H9 (cell line): ENCODE results near the gene ZNF444. TPM values are rescaled to one million over a fixed set of nuclear protein-coding genes. Genes with fewer than 3 reads are reported as not detected.

Source experiments
- DNase-seq: peaks from one replicate; pipeline ENCODE4 v3.0.0-alpha.2; 2017
- H2AFZ ChIP-seq: one replicate; pipeline ENCODE4 v1.6.1; 2013; ENCODE audit warnings: mild to moderate bottlenecking, low read length, control low read depth, moderate library complexity
- H2AK5ac ChIP-seq: 2 replicates; pipeline ENCODE4 v1.6.1; 2013; ENCODE audit warnings: low read length, control low read depth, mixed read lengths; ENCODE audit not compliant: insufficient read length
- H2BK120ac ChIP-seq: one replicate; pipeline ENCODE4 v1.6.1; 2013; ENCODE audit warnings: low read depth, mild to moderate bottlenecking, low read length, control low read depth, inconsistent platforms; ENCODE audit not compliant: poor library complexity, severe bottlenecking
- H2BK12ac ChIP-seq: 2 replicates; pipeline ENCODE4 v1.6.1; 2013; ENCODE audit warnings: low read length, control low read depth, mixed read lengths, low read depth; ENCODE audit not compliant: insufficient read length
- H2BK15ac ChIP-seq: 2 replicates; pipeline ENCODE4 v1.6.1; 2013; ENCODE audit warnings: low read depth, low read length, control low read depth
- H2BK20ac ChIP-seq: one replicate; pipeline ENCODE4 v1.6.1; 2013; ENCODE audit warnings: low read depth, mild to moderate bottlenecking, low read length, control low read depth, inconsistent platforms; ENCODE audit not compliant: poor library complexity, severe bottlenecking
- H2BK5ac ChIP-seq: 2 replicates; pipeline ENCODE4 v1.6.1; 2013; ENCODE audit warnings: low read length, control low read depth, mixed read lengths; ENCODE audit not compliant: insufficient read length
- H3K14ac ChIP-seq: 2 replicates; pipeline ENCODE4 v1.6.1; 2013; ENCODE audit warnings: low read length, control low read depth; ENCODE audit not compliant: insufficient read depth
- H3K18ac ChIP-seq: 2 replicates; pipeline ENCODE4 v1.6.1; 2013; ENCODE audit warnings: low read depth, mild to moderate bottlenecking, mixed read lengths, low read length, control low read depth; ENCODE audit not compliant: insufficient read length
- H3K23ac ChIP-seq: 2 replicates; pipeline ENCODE4 v1.6.1; 2013; ENCODE audit warnings: low read length, control low read depth, mixed read lengths, low read depth; ENCODE audit not compliant: insufficient read length
- H3K23me2 ChIP-seq: 2 replicates; pipeline ENCODE4 v1.6.1; 2013; ENCODE audit warnings: low read depth, mild to moderate bottlenecking, mixed read lengths, low read length, control low read depth; ENCODE audit not compliant: insufficient read length, poor library complexity, severe bottlenecking
- H3K27ac ChIP-seq: 2 replicates; pipeline ENCODE4 v1.5.1; 2013; ENCODE audit warnings: low read length, control low read depth, mixed read lengths, low read depth; ENCODE audit not compliant: insufficient read length
- H3K27me3 ChIP-seq: 2 replicates; pipeline ENCODE4 v1.6.1; 2013; ENCODE audit warnings: low read length, control low read depth, inconsistent platforms; ENCODE audit not compliant: insufficient read depth
- H3K4ac ChIP-seq: 2 replicates; pipeline ENCODE4 v1.6.1; 2013; ENCODE audit warnings: low read depth, mild to moderate bottlenecking, control low read depth, inconsistent platforms, low read length, moderate library complexity
- H3K4me1 ChIP-seq: 2 replicates; pipeline ENCODE4 v1.6.1; 2013; ENCODE audit warnings: low read length, control low read depth, inconsistent platforms; ENCODE audit not compliant: insufficient read depth
- H3K4me2 ChIP-seq: 2 replicates; pipeline ENCODE4 v1.6.1; 2013; ENCODE audit warnings: low read length, control low read depth, mixed read lengths; ENCODE audit not compliant: insufficient read length, insufficient read depth
- H3K56ac ChIP-seq: 2 replicates; pipeline ENCODE4 v1.6.1; 2013; ENCODE audit warnings: low read depth, mild to moderate bottlenecking, mixed read lengths, low read length, control low read depth; ENCODE audit not compliant: insufficient read length
- H3K79me1 ChIP-seq: 2 replicates; pipeline ENCODE4 v1.6.1; 2013; ENCODE audit warnings: low read depth, mild to moderate bottlenecking, moderate library complexity, low read length, control low read depth, inconsistent platforms; ENCODE audit not compliant: insufficient read depth, poor library complexity, severe bottlenecking
- H3K79me2 ChIP-seq: 2 replicates; pipeline ENCODE4 v1.6.1; 2013; ENCODE audit warnings: low read length, control low read depth, inconsistent platforms; ENCODE audit not compliant: insufficient read depth
- H3K9ac ChIP-seq: 2 replicates; pipeline ENCODE4 v1.6.1; 2013; ENCODE audit warnings: low read length, control low read depth, mixed read lengths; ENCODE audit not compliant: insufficient read length; ENCODE audit errors: extremely low read depth
- H3K9me3 ChIP-seq: one replicate; pipeline ENCODE4 v1.6.1; 2013; ENCODE audit warnings: low read depth, low read length, inconsistent platforms; ENCODE audit not compliant: control insufficient read depth
- H3T11ph ChIP-seq: one replicate; pipeline ENCODE4 v1.6.1; 2013; ENCODE audit warnings: mild to moderate bottlenecking, low read length, control low read depth, inconsistent platforms
- H4K20me1 ChIP-seq: one replicate; pipeline ENCODE4 v1.6.1; 2013; ENCODE audit not compliant: control insufficient read depth, insufficient read length, insufficient read depth
- H4K5ac ChIP-seq: 2 replicates; pipeline ENCODE4 v1.6.1; 2013; ENCODE audit warnings: low read depth, mild to moderate bottlenecking, mixed read lengths, low read length, control low read depth; ENCODE audit not compliant: insufficient read length
- H4K8ac ChIP-seq: replicated peaks from 2 replicates; pipeline ENCODE4 v1.6.1; 2013; ENCODE audit warnings: low read length, control low read depth, mixed read lengths, low read depth; ENCODE audit not compliant: insufficient read length
- H4K91ac ChIP-seq: 2 replicates; pipeline ENCODE4 v1.6.1; 2013; ENCODE audit warnings: low read depth, mild to moderate bottlenecking, moderate library complexity, mixed read lengths, low read length, control low read depth; ENCODE audit not compliant: insufficient read length
- H3K27ac Mint-ChIP-seq, 3 experiments: 2 replicates in 2 of 3; 3 replicates in 1 of 3; pipeline ENCODE4 v1.8.0; 2020 to 2021; ENCODE audit warnings: mixed read lengths in 3 of 3, mild to moderate bottlenecking in 1 of 3, moderate library complexity in 1 of 3
- H3K27me3 Mint-ChIP-seq: 2 replicates; pipeline ENCODE4 v1.8.0; 2021; ENCODE audit warnings: low read depth, mild to moderate bottlenecking, moderate library complexity, mixed read lengths
- H3K36me3 Mint-ChIP-seq, 3 experiments: 2 replicates in 2 of 3; 3 replicates in 1 of 3; pipeline ENCODE4 v1.8.0; 2020 to 2021; ENCODE audit warnings: low read depth in 3 of 3, mixed read lengths in 3 of 3; ENCODE audit not compliant: insufficient read depth in 1 of 3
- H3K4me1 Mint-ChIP-seq, 2 experiments: 2 replicates each; pipeline ENCODE4 v1.8.0; 2020; ENCODE audit warnings: mixed read lengths in 2 of 2
- H3K4me3 Mint-ChIP-seq, 2 experiments: 2 replicates in 1 of 2; 3 replicates in 1 of 2; pipeline ENCODE4 v1.8.0; 2020 to 2021; ENCODE audit warnings: mild to moderate bottlenecking in 2 of 2, mixed read lengths in 2 of 2, moderate library complexity in 1 of 2
- H3K9me3 Mint-ChIP-seq, 2 experiments: 2 replicates in 1 of 2; 3 replicates in 1 of 2; pipeline ENCODE4 v1.8.0; 2020; ENCODE audit warnings: mild to moderate bottlenecking in 2 of 2, mixed read lengths in 2 of 2, moderate library complexity in 1 of 2
- WGBS: extraction: QIAGEN DNeasy Blood & Tissue Kit; methylation state at CpG from one replicate; pipeline ENCODE4 v1.1.7; 2013; ENCODE audit warnings: missing lambda C conversion rate, low lambda C conversion rate, mixed read lengths; ENCODE audit not compliant: insufficient read length; ENCODE audit errors: extremely low coverage; 5-methylcytosine and 5-hydroxymethylcytosine counted together
- total RNA-seq: library from RNA; stranded (reverse); gene quantifications from 2 replicates; pipeline ENCODE4 v1.2.1, GENCODE V29; 2021
- TF ChIP-seq, protein P1 (sequence below): fragments of 200-600 bp; sonication (generic); conservative IDR thresholded peaks from 3 replicates; pipeline ENCODE4 v1.8.0; 2021; ENCODE audit warnings: antibody characterized with exemption, mild to moderate bottlenecking

ZNF444 gene
- total RNA-seq, 1 experiment from 2014 or later: 49.7 TPM

DNA sequence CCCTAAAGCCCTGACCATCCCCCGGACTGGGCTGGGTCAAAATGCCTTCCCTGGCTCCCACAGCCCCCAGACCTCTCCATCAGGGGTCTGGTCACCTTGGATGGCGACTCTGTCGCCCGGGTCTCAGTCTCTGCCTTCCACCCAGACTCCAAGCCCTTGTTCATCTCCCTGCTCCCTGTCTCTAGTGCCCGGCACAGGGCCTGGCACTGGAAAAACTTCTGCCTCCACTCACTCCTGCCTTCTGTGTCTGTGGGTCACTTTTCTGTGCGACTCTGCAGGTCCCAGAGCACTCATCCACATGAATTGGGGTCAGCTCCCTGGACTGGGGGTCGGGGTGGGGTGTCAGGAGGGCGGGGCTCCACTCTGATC, 21.1 kb upstream of the ZNF444 start:
- Mint-ChIP-seq H3K4me3 (peak overlapping the region; percentile 86 to 89), H3K9me3 (no peaks in the 10 kb centered on the region; a peak in 1 of 5 replicates), H3K36me3 (peaks cover 5 to 15% (median 11%) of the 10 kb centered on the region in 3 experiments), H3K27me3 (no peaks in the 10 kb centered on the region; the same call in 1 of the 2 replicates), H3K4me1 (peaks cover 33 to 35% of the 10 kb centered on the region in 2 experiments), H3K27ac (peak overlapping the region; percentile 84 to 95 (median 88))
- no peak overlapping the region for H3K56ac ChIP-seq
- H2BK15ac ChIP-seq: no peak overlapping the region
- no peak overlapping the region for H3K23ac ChIP-seq
- TF ChIP-seq, protein P1, sequence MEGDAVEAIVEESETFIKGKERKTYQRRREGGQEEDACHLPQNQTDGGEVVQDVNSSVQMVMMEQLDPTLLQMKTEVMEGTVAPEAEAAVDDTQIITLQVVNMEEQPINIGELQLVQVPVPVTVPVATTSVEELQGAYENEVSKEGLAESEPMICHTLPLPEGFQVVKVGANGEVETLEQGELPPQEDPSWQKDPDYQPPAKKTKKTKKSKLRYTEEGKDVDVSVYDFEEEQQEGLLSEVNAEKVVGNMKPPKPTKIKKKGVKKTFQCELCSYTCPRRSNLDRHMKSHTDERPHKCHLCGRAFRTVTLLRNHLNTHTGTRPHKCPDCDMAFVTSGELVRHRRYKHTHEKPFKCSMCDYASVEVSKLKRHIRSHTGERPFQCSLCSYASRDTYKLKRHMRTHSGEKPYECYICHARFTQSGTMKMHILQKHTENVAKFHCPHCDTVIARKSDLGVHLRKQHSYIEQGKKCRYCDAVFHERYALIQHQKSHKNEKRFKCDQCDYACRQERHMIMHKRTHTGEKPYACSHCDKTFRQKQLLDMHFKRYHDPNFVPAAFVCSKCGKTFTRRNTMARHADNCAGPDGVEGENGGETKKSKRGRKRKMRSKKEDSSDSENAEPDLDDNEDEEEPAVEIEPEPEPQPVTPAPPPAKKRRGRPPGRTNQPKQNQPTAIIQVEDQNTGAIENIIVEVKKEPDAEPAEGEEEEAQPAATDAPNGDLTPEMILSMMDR: no peak
- no peak overlapping the region for H2BK20ac ChIP-seq
- H4K20me1 ChIP-seq: no peaks in the 10 kb centered on the region
- H3K9me3 ChIP-seq: no peaks in the 10 kb centered on the region
- H3K4ac ChIP-seq: no peak overlapping the region
- H4K5ac ChIP-seq: no peak overlapping the region
- no peaks in the 10 kb centered on the region for H3K27me3 ChIP-seq
- H3K4me2 ChIP-seq: peak overlapping the region; percentile 78
- no peak overlapping the region for H4K91ac ChIP-seq
- no CpG with 5 or more reads among the region's 8 CpGs for WGBS
- no peak overlapping the region for H4K8ac ChIP-seq
- no peak overlapping the region for H2AK5ac ChIP-seq
- H3K23me2 ChIP-seq: peaks cover 7% of the 10 kb centered on the region
- peaks cover 47% of the 10 kb centered on the region for H3K79me2 ChIP-seq
- H3K18ac ChIP-seq: no peak overlapping the region
- no peak for DNase-seq
- peaks cover 2% of the 10 kb centered on the region; the same call in 1 of the 2 replicates for H3K4me1 ChIP-seq
- peak overlapping the region; percentile 83 for H3K9ac ChIP-seq
- H2AFZ ChIP-seq: no peak overlapping the region
- H3K27ac ChIP-seq: no peak overlapping the region
- peaks cover 8% of the 10 kb centered on the region for H3K79me1 ChIP-seq
- no peak overlapping the region for H2BK120ac ChIP-seq
- H2BK12ac ChIP-seq: no peak overlapping the region
- no peak overlapping the region for H3T11ph ChIP-seq
- no peak overlapping the region for H2BK5ac ChIP-seq
- H3K14ac ChIP-seq: peak overlapping the region; percentile 87
